B cell (primary cell): ENCODE measurements around the gene CTCF. TPM values are rescaled to one million over a fixed set of nuclear protein-coding genes. Genes with fewer than 3 reads are reported as not detected.
A peak's percentile ranks its signal among the peaks of the same experiment; 100 is the strongest.
"Not testable (repeated sequence)": the region's sequence is repeated elsewhere in the genome, so short reads cannot be mapped to it uniquely, and the experiment has no call there.

ENCODE experiments used
- ATAC-seq: fragments of 200-7000 bp; cut with Tn5 transposase; one replicate; pipeline ENCODE4 v1.10.0; 2021; ENCODE audit warnings: low read depth, mild to moderate bottlenecking, moderate number of reproducible peaks, moderate library complexity
- CTCF ChIA-PET: fragments of 350-600 bp; sonication (Branson Sonifier 250); formaldehyde crosslinking; loops from one replicate; lab custom pipeline; 2021; ENCODE audit warnings: antibody characterized with exemption, inconsistent platforms; lab: Charles Lee
- POLR2A ChIA-PET: fragments of 350-600 bp; sonication (Branson Sonifier 250); formaldehyde crosslinking; loops from one replicate; lab custom pipeline; 2021; ENCODE audit warnings: antibody characterized with exemption; lab: Charles Lee
- DNase-seq: peaks from one replicate; pipeline ENCODE4 v3.0.0; 2013
- H2AFZ ChIP-seq: 2 replicates; pipeline ENCODE4 v1.6.1; 2012; ENCODE audit warnings: mild to moderate bottlenecking, low read depth, low read length; ENCODE audit not compliant: insufficient read depth, poor library complexity, severe bottlenecking
- H3K27ac ChIP-seq, 2 donors: 1 replicate in 1 of 2; 2 replicates in 1 of 2; pipeline ENCODE4 v1.5.1; 2012 to 2013; ENCODE audit warnings: low read length in 2 of 2, mild to moderate bottlenecking in 2 of 2, moderate library complexity in 1 of 2
- H3K27me3 ChIP-seq, 4 experiments: fragments of 200-600 bp in 1 of 4; sonication (generic) in 1 of 4; replicated peaks in 1 of 4; 1 replicate in 2 of 4; 2 replicates in 2 of 4; pipeline versions ENCODE4 v1.6.1 to v1.7.0; 2013 to 2016; ENCODE audit warnings: low read length in 3 of 4, mild to moderate bottlenecking in 2 of 4, mixed read lengths in 1 of 4, moderate library complexity in 1 of 4; ENCODE audit not compliant: insufficient read depth in 4 of 4, control insufficient read depth in 3 of 4; ENCODE audit errors: control extremely low read depth in 1 of 4
- H3K36me3 ChIP-seq, 2 experiments: replicated peaks in 1 of 2; 1 replicate in 1 of 2; 2 replicates in 1 of 2; pipeline versions ENCODE4 v1.6.1 to v1.7.1; 2013; ENCODE audit warnings: low read length in 1 of 2; ENCODE audit not compliant: insufficient read depth in 2 of 2, control insufficient read depth in 1 of 2; ENCODE audit errors: control extremely low read depth in 1 of 2, extremely low read depth in 1 of 2
- H3K4me1 ChIP-seq, 2 donors: fragments of 200-600 bp in 1 of 2; sonication (generic) in 1 of 2; 1 replicate in 1 of 2; 2 replicates in 1 of 2; pipeline versions ENCODE4 v1.5.1 to v1.6.1; 2013 to 2017; ENCODE audit warnings: low read length in 2 of 2; ENCODE audit not compliant: control insufficient read depth in 2 of 2, insufficient read depth in 2 of 2
- H3K4me2 ChIP-seq: replicated peaks from 2 replicates; pipeline ENCODE3; 2012; ENCODE audit warnings: mild to moderate bottlenecking, low read depth, low read length; ENCODE audit not compliant: poor library complexity, severe bottlenecking
- H3K4me3 ChIP-seq, 5 experiments: fragments of 200-600 bp in 1 of 5; sonication (generic) in 1 of 5; 1 replicate in 3 of 5; 2 replicates in 2 of 5; pipeline versions ENCODE4 v1.5.1 to v1.7.0; 2011 to 2016; ENCODE audit warnings: low read length in 4 of 5, mild to moderate bottlenecking in 4 of 5, low read depth in 2 of 5, control low read depth in 1 of 5, moderate library complexity in 1 of 5; ENCODE audit not compliant: insufficient read depth in 1 of 5; ENCODE audit errors: control extremely low read depth in 1 of 5, extremely low read depth in 1 of 5
- H3K79me2 ChIP-seq: fragments of 200-600 bp; sonication (generic); one replicate; pipeline ENCODE4 v1.6.0; 2016; ENCODE audit warnings: low read length; ENCODE audit not compliant: control insufficient read depth, insufficient read depth
- H3K9ac ChIP-seq: fragments of 200-600 bp; sonication (generic); 2 replicates; pipeline ENCODE4 v1.6.1; 2017; ENCODE audit warnings: mild to moderate bottlenecking, low read length, moderate library complexity
- H3K9me3 ChIP-seq, 3 donors: one replicate each; pipeline versions ENCODE4 v1.6.1 to v1.7.1; 2013; ENCODE audit warnings: low read length in 2 of 3; ENCODE audit not compliant: control insufficient read depth in 2 of 3, insufficient read depth in 1 of 3; ENCODE audit errors: control extremely low read depth in 1 of 3
- H4K20me1 ChIP-seq: 2 replicates; pipeline ENCODE4 v1.6.0; 2012; ENCODE audit warnings: mild to moderate bottlenecking, low read length; ENCODE audit not compliant: insufficient read depth, control insufficient read depth, poor library complexity, severe bottlenecking
- H3K27ac Mint-ChIP-seq: one replicate; pipeline ENCODE4 v1.8.0; 2021; ENCODE audit warnings: mixed read lengths
- H3K27me3 Mint-ChIP-seq: one replicate; pipeline ENCODE4 v1.8.0; 2021; ENCODE audit warnings: mixed read lengths
- H3K4me1 Mint-ChIP-seq: one replicate; pipeline ENCODE4 v1.8.0; 2021; ENCODE audit warnings: mixed read lengths
- H3K4me3 Mint-ChIP-seq: one replicate; pipeline ENCODE4 v1.8.0; 2021; ENCODE audit warnings: mixed read lengths
- H3K9me3 Mint-ChIP-seq: one replicate; pipeline ENCODE4 v1.8.0; 2022; ENCODE audit warnings: mixed read lengths; ENCODE audit not compliant: insufficient read depth
- CTCF ChIP-seq: fragments of 200-600 bp; IDR thresholded peaks from one replicate; pipeline ENCODE4 v1.8.0; 2022; ENCODE audit warnings: antibody characterized with exemption, mild to moderate bottlenecking
- EZH2 ChIP-seq: IDR thresholded peaks from 2 replicates; pipeline ENCODE4 v1.6.1; 2012; ENCODE audit warnings: borderline replicate concordance, low read depth, mild to moderate bottlenecking, moderate library complexity, low read length; ENCODE audit not compliant: insufficient read depth, poor library complexity, severe bottlenecking
- WGBS: methylation state at CpG from one replicate; pipeline ENCODE4 v1.1.5; 2013; ENCODE audit warnings: missing lambda C conversion rate; ENCODE audit not compliant: insufficient coverage; 5-methylcytosine and 5-hydroxymethylcytosine counted together
- intact Hi-C: fragments of 100-400 bp; cut with micrococcal nuclease; formaldehyde crosslinking; loops from one replicate; pipeline ENCODE4 v1.10.0; 2022
- polyA minus RNA-seq: library from RNA; depleted of rRNA, polyadenylated mRNA; stranded (reverse); fragments of >200 nt; gene quantifications from 2 replicates; pipeline ENCODE4 v1.2.3, GENCODE V29; 2012
- polyA plus RNA-seq: library from polyadenylated mRNA; depleted of rRNA; stranded (reverse); fragments of >200 nt; gene quantifications from 2 replicates; pipeline ENCODE4 v1.2.3, GENCODE V29; 2012
- total RNA-seq, 2 donors: library from RNA; stranded (reverse); fragments of 120-200 nt in 1 of 2; gene quantifications; 1 replicate in 1 of 2; 2 replicates in 1 of 2; pipeline versions ENCODE4 v1.2.3 to v1.2.4, GENCODE V29; 2013 to 2022

Gene CTCF, protein sequence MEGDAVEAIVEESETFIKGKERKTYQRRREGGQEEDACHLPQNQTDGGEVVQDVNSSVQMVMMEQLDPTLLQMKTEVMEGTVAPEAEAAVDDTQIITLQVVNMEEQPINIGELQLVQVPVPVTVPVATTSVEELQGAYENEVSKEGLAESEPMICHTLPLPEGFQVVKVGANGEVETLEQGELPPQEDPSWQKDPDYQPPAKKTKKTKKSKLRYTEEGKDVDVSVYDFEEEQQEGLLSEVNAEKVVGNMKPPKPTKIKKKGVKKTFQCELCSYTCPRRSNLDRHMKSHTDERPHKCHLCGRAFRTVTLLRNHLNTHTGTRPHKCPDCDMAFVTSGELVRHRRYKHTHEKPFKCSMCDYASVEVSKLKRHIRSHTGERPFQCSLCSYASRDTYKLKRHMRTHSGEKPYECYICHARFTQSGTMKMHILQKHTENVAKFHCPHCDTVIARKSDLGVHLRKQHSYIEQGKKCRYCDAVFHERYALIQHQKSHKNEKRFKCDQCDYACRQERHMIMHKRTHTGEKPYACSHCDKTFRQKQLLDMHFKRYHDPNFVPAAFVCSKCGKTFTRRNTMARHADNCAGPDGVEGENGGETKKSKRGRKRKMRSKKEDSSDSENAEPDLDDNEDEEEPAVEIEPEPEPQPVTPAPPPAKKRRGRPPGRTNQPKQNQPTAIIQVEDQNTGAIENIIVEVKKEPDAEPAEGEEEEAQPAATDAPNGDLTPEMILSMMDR
- total RNA-seq (78.4 and 80.6 TPM in 2 replicates), polyA plus RNA-seq (42.7 and 55.2 TPM in 2 replicates), polyA minus RNA-seq (45.1 and 52.0 TPM in 2 replicates)
- 59.6 TPM for total RNA-seq (2013)

GRCh38 chr16:67562526-67562917 lies at the start of gene CTCF:
TSS of gene CTCF (plus strand) at chr16:67562526. CDS start at chr16:67610833, 48,307 bp downstream.
- Histone ChIP-seq H3K27me3 (no peaks in the 10 kb centered on the region), H3K27ac (peak within 1 kb of the TSS; percentile 93 to 96), H3K36me3 (peaks cover 0 to 8% of the 10 kb centered on the region in 2 experiments), H3K79me2 (peaks cover 73% of the 10 kb centered on the region), H2AFZ (peak within 1 kb of the TSS; percentile 87), H3K9ac (peak within 1 kb of the TSS; percentile 98), H3K4me1 (peaks cover 44 to 57% of the 10 kb centered on the region in 2 donors), H3K4me2 (peak within 1 kb of the TSS; percentile 87), H4K20me1 (peaks cover 12% of the 10 kb centered on the region), H3K4me3 (peak within 1 kb of the TSS; percentile 76 to 97 (median 93)), H3K9me3 (no peaks in the 10 kb centered on the region)
- ChIA-PET CTCF (interaction anchor here (0.6 to 11.4 kb wide), 23 partner anchors 13 to 666 kb away, joined by 3 to 407 read pairs (median 6); partner anchors contain the start of genes ACD, ATP6V0D1, C16orf86 and CARMIL2), POLR2A (interaction anchor here (0.6 to 8.3 kb wide), 20 partner anchors 9 to 532 kb away, joined by 3 to 166 read pairs (median 5); partner anchors contain the start of genes ACD, ATP6V0D1, CARMIL2 and DPEP2)
- TF ChIP-seq EZH2 (no peak), CTCF (peak; percentile 71)
- DNase-seq (peak; percentile 96), ATAC-seq (peak; percentile 56)
- no peaks in the 10 kb centered on the region for H3K9me3 Mint-ChIP-seq
- H3K4me3 Mint-ChIP-seq = peak within 1 kb of the TSS; percentile 89
- H3K27ac Mint-ChIP-seq = peak within 1 kb of the TSS; percentile 95
- peaks cover 53% of the 10 kb centered on the region for H3K4me1 Mint-ChIP-seq
- under 1% methylated on average over 53 of the region's 62 CpGs for WGBS
- no peaks in the 10 kb centered on the region for H3K27me3 Mint-ChIP-seq
- intact Hi-C loops = loop anchor here (1.0 to 5.0 kb wide), 10 partner anchors 15 to 375 kb away; partner anchors contain the start of genes ATP6V0D1, NUTF2, PSMB10 and RANBP10

GRCh38 chr16:67513892-67514291 lies 48.4 kb upstream of the CTCF start:
- Histone ChIP-seq H3K4me1 (peaks cover 59 to 71% of the 10 kb centered on the region in 2 donors), H3K4me2 (peak overlapping the region; percentile 41), H3K79me2 (peaks cover 17% of the 10 kb centered on the region), H3K27ac (peak overlapping the region; percentile 59 to 67)
- not testable (repeated sequence) for H3K4me3 ChIP-seq, H3K9me3 Mint-ChIP-seq, H3K9me3 ChIP-seq, H3K36me3 ChIP-seq, ATAC-seq, DNase-seq, H3K9ac ChIP-seq, H3K27me3 ChIP-seq, H3K27me3 Mint-ChIP-seq, H4K20me1 ChIP-seq, H3K4me3 Mint-ChIP-seq, H2AFZ ChIP-seq
- intact Hi-C loops = loop anchor here (1.0 kb wide), 2 partner anchors 20 to 33 kb away; partner anchors contain the start of gene ATP6V0D1
- Mint-ChIP-seq H3K4me1 (peaks cover 62% of the 10 kb centered on the region), H3K27ac (peak overlapping the region; percentile 96)
- CTCF ChIA-PET = interaction anchor here (0.7 to 18.8 kb wide), 22 partner anchors 8 to 729 kb away, joined by 3 to 817 read pairs (median 4); partner anchors contain the start of genes ACD, AGRP, ATP6V0D1 and C16orf86
- WGBS = no CpG with 5 or more reads among the region's 1 CpG
- POLR2A ChIA-PET = interaction anchor here (0.6 to 2.1 kb wide), 10 partner anchors 16 to 158 kb away, joined by 3 to 11 read pairs (median 6); partner anchors contain the start of gene ATP6V0D1
